GM23248 (cell line): ENCODE measurements around the gene NAA10.

Source experiments
- EZH2 ChIP-seq: fragments of 200-600 bp; sonication (generic); IDR thresholded peaks from 2 replicates; pipeline ENCODE4 v1.6.1; 2018; ENCODE audit warnings: antibody characterized with exemption, mild to moderate bottlenecking; ENCODE audit not compliant: insufficient read depth, poor library complexity, severe bottlenecking
- EZH2phosphoT487 ChIP-seq: fragments of 200-600 bp; sonication (generic); IDR thresholded peaks from 2 replicates; pipeline ENCODE4 v1.6.1; 2018; ENCODE audit warnings: antibody characterized with exemption, moderate library complexity, mild to moderate bottlenecking, low read depth; ENCODE audit not compliant: insufficient read depth

DNA sequence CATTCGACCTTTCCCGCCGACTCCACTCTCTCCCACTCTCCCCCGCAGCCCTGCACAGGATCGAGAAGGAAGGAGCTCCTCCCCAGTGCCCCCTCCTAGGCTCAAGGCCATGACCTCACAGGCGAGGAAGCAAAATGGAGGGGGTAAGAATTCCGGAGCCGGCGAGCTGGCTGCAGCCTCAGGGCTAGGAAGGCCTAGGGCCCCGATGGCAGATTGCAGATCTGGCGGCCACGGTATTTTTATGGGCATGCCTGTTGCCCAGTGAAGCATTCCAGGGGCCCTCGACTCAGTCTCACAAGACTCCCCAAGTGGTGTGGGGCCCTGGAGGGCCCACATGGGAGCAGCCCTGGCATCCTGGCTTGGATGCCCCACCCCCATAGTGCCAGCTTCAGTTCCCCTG, 47.9 kb downstream of the NAA10 start:
- TF ChIP-seq EZH2 (no peak), EZH2phosphoT487 (no peak)
